Mucosa of rectum (tissue), 2 donors: ENCODE measurements around the gene MGST3.

Experiments
- H3K27ac ChIP-seq, 2 donors: one replicate each; pipeline ENCODE4 v1.7.0; 2013; ENCODE audit warnings: inconsistent platforms in 2 of 2, low read depth in 2 of 2, low read length in 2 of 2
- H3K27me3 ChIP-seq, 2 donors: one replicate each; pipeline ENCODE4 v1.7.0; 2013; ENCODE audit warnings: low read length in 2 of 2; ENCODE audit not compliant: control insufficient read depth in 2 of 2, insufficient read depth in 2 of 2
- H3K36me3 ChIP-seq, 2 donors: one replicate each; pipeline ENCODE4 v1.7.0; 2013; ENCODE audit warnings: low read length in 2 of 2; ENCODE audit not compliant: control insufficient read depth in 2 of 2, insufficient read depth in 2 of 2
- H3K4me1 ChIP-seq, 2 donors: one replicate each; pipeline ENCODE4 v1.7.0; 2013; ENCODE audit warnings: low read length in 2 of 2, mild to moderate bottlenecking in 1 of 2; ENCODE audit not compliant: control insufficient read depth in 2 of 2, insufficient read depth in 2 of 2
- H3K4me3 ChIP-seq, 2 donors: one replicate each; pipeline ENCODE4 v1.7.0; 2013; ENCODE audit warnings: low read length in 2 of 2
- H3K9ac ChIP-seq, 2 donors: one replicate each; pipeline ENCODE4 v1.7.0; 2013; ENCODE audit warnings: low read length in 2 of 2, low read depth in 1 of 2, mild to moderate bottlenecking in 1 of 2
- H3K9me3 ChIP-seq, 2 donors: one replicate each; pipeline ENCODE4 v1.7.0; 2013; ENCODE audit warnings: low read length in 2 of 2; ENCODE audit not compliant: control insufficient read depth in 2 of 2
- donor health status: healthy.
- donor health status: Normal muscosa, but diverticular disease.

Gene MGST3

DNA sequence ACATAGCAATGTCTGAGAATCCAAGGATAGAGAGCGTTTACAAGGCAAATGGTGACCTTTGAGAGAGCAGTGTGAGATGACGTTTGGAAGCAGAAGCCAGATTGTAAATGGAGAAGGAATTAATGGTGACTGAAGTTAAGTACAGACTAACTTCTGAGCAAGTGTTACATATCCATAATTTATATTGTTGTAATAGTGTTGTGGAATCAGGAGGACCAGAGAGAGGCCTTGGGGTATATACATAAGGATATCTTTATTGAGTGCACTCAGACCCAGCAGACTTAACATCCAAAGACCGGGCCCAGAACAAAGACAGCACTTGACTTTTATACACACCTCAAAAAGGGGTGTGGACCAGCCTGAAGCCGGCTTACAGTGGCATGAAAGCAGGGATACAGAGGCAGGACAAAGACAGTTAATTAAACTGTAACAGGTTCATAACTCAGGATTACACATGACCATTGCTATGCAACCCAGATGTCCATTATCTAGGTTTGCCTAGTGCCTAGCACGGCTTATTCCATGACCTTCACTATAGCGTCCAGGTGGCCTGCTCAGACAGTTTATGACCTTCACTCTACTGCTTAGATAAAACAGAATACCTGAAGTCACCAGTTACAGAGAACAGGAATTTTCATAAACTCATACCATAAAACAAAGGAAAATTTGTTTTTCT, 2.7 kb upstream of the MGST3 start:
- peaks cover 15 to 24% of the 10 kb centered on the region in 2 donors for H3K4me1 ChIP-seq
- H3K27me3 ChIP-seq, result no peaks in the 10 kb centered on the region
- no peaks in the 10 kb centered on the region for H3K36me3 ChIP-seq
- no peak overlapping the region for H3K4me3 ChIP-seq
- H3K9ac ChIP-seq, result no peak overlapping the region
- H3K9me3 ChIP-seq, result no peaks in the 10 kb centered on the region
- H3K27ac ChIP-seq, result no peak overlapping the region

DNA sequence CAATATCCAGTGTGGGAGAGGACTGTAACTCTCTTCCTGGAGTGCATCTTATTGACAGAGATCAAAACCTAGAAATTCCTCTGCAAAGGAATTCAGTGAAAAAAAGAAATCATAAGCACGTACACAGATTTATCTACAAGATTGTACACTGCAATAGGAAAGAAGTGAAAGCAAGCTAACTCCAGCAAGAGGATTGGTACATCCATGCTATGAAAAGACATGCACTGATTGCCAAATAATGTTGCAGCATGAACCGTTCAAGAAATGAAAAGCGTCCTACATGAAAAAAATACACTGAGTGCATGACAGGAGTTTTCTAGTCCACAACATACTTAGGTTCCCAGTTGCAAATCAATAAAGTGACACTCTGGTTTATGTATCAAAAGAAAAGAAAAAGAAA, 1.9 kb upstream of the MGST3 start:
- H3K4me1 ChIP-seq, result peaks cover 22 to 31% of the 10 kb centered on the region in 2 donors
- H3K27me3 ChIP-seq, result no peaks in the 10 kb centered on the region
- H3K36me3 ChIP-seq, result no peaks in the 10 kb centered on the region
- no peak overlapping the region for H3K4me3 ChIP-seq
- H3K27ac ChIP-seq, result no peak overlapping the region
- H3K9me3 ChIP-seq, result no peaks in the 10 kb centered on the region
- H3K9ac ChIP-seq, result no peak overlapping the region

- Histone ChIP-seq H3K27me3 (no peaks in the 10 kb centered on the region), H3K9me3 (no peaks in the 10 kb centered on the region), H3K9ac (peak overlapping the region; percentile 65 to 95), H3K27ac (peak overlapping the region; percentile 89 to 95), H3K4me1 (peaks cover 22 to 33% of the 10 kb centered on the region in 2 donors), H3K36me3 (no peaks in the 10 kb centered on the region), H3K4me3 (peak overlapping the region; percentile 94 to 96)
Observed at GRCh38 chr1:165629848-165630628, 996 bp upstream of the MGST3 start.

- H3K4me1 ChIP-seq, result peaks cover 22 to 33% of the 10 kb centered on the region in 2 donors
- H3K9ac ChIP-seq, result peak overlapping the region; percentile 95
- H3K27me3 ChIP-seq, result no peaks in the 10 kb centered on the region
- peaks cover 0 to 1% of the 10 kb centered on the region in 2 donors for H3K36me3 ChIP-seq
- H3K27ac ChIP-seq, result peak overlapping the region; percentile 89 to 95
- H3K4me3 ChIP-seq, result peak overlapping the region; percentile 94 to 96
- no peaks in the 10 kb centered on the region for H3K9me3 ChIP-seq
Observed at GRCh38 chr1:165631342-165632151, 513 bp downstream of the MGST3 start.

- H3K9me3 ChIP-seq, result no peaks in the 10 kb centered on the region
- H3K9ac ChIP-seq, result peak overlapping the region; percentile 95
- peaks cover 27 to 33% of the 10 kb centered on the region in 2 donors for H3K4me1 ChIP-seq
Observed at GRCh38 chr1:165632152-165632469, 1.1 kb downstream of the MGST3 start.

DNA sequence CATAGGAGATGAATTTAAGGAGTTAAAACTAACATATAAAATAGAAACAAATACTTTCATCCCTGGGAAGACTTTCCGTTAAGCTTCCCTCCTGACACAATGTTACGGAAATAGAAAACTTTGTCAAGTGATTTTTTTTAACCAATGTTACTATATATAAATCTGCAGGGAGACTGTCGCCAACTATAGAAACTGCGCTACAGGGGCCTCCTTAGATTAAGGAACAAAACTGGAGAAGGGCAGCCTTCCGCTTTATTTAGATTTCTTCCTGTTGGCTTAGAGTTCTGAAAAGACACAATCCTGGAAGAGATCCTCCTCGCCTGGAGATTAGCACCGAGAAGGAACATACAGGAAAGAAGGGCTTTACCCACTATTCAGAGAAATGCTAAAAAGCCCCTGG, 1.5 kb downstream of the MGST3 start:
- peaks cover 29 to 34% of the 10 kb centered on the region in 2 donors for H3K4me1 ChIP-seq
- no peaks in the 10 kb centered on the region for H3K9me3 ChIP-seq
- peak overlapping the region; percentile 94 to 96 for H3K4me3 ChIP-seq
- peak overlapping the region; percentile 89 to 95 for H3K27ac ChIP-seq
- peaks cover 0 to 4% of the 10 kb centered on the region in 2 donors for H3K36me3 ChIP-seq
- H3K27me3 ChIP-seq, result no peaks in the 10 kb centered on the region
- peak overlapping the region; percentile 95 for H3K9ac ChIP-seq

More at GRCh38 chr1:165632152-165632469, 1.1 kb downstream of the MGST3 start:
- peak overlapping the region; percentile 94 to 96 for H3K4me3 ChIP-seq
- H3K27me3 ChIP-seq, result no peaks in the 10 kb centered on the region
- peaks cover 0 to 4% of the 10 kb centered on the region in 2 donors for H3K36me3 ChIP-seq
- peak overlapping the region; percentile 89 to 95 for H3K27ac ChIP-seq

GRCh38 chr1:165633614-165634013, 2.6 kb downstream of the MGST3 start:
- Histone ChIP-seq H3K27me3 (no peaks in the 10 kb centered on the region), H3K9me3 (no peaks in the 10 kb centered on the region), H3K36me3 (peaks cover 0 to 4% of the 10 kb centered on the region in 2 donors), H3K9ac (no peak overlapping the region), H3K4me3 (peak overlapping the region in 1 of 2 donors; percentile 26), H3K4me1 (peaks cover 32 to 36% of the 10 kb centered on the region in 2 donors), H3K27ac (no peak overlapping the region)

GRCh38 chr1:165634154-165634921, 3.3 kb downstream of the MGST3 start:
- Histone ChIP-seq H3K4me3 (no peak overlapping the region), H3K27ac (no peak overlapping the region), H3K9ac (no peak overlapping the region), H3K36me3 (peaks cover 3 to 9% of the 10 kb centered on the region in 2 donors), H3K9me3 (no peaks in the 10 kb centered on the region), H3K4me1 (peaks cover 32 to 36% of the 10 kb centered on the region in 2 donors), H3K27me3 (no peaks in the 10 kb centered on the region)

DNA sequence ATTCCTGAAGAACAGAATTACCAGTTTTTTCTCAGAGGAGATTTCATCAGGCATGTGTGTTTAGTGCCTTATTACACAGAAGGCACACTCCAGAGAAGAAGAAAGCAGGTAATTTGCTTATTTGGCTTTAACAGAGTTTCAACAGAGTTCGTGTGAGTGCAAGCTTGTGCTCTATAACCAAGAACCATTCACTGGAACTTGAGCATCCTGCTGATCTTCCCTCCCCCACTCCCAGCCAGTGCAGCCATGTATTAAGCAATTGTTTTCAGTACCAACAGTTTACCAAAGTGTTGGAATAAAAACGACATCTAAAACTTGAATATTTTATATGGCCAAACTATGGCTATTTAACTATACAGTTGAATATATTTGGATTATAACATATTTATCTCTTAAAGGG, 4.3 kb downstream of the MGST3 start:
- Histone ChIP-seq H3K4me1 (peaks cover 30 to 31% of the 10 kb centered on the region in 2 donors), H3K27ac (no peak overlapping the region), H3K9ac (no peak overlapping the region), H3K36me3 (peaks cover 8 to 15% of the 10 kb centered on the region in 2 donors), H3K4me3 (no peak overlapping the region), H3K9me3 (no peaks in the 10 kb centered on the region), H3K27me3 (no peaks in the 10 kb centered on the region)
